ENCODE data around the gene SH3BP1.

SH3BP1 gene

GRCh38 chr22:37616201-37617083 lies 23.0 kb upstream of the SH3BP1 start:
- DNase-seq (ENCODE audit: low read depth) = no peak

GRCh38 chr22:37617431-37617830 lies 22.0 kb upstream of the SH3BP1 start:
- no peak for DNase-seq (ENCODE audit: low read depth)

DNA sequence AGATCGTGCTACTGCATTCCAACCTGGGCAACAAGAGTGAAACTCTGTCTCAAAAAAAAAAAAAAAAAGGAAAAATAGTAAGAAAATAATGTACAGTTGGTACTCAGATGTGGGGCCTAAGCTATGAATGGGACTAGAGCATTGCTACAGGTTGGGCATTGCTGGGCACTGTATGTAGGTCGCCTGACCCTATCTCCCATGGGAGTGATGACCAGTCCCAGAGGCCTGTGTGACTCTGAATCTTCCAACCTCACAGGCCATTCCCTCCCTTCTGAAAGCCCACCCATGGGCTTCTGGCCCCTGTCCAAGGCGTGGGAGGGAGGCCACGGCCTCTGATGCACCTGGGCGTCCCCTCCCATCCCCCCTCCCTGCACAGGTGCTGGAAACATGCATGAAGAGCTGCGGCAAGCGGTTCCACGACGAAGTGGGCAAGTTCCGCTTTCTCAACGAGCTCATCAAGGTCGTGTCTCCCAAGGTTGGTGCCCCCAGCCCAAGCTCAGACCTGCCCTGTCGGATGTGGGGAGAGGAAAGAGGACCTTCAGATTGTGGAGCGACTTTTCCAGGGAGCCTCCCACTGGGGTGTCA lies 21.3 kb upstream of the SH3BP1 start:
- DNase-seq (ENCODE audit: low read depth) = no peak

DNA sequence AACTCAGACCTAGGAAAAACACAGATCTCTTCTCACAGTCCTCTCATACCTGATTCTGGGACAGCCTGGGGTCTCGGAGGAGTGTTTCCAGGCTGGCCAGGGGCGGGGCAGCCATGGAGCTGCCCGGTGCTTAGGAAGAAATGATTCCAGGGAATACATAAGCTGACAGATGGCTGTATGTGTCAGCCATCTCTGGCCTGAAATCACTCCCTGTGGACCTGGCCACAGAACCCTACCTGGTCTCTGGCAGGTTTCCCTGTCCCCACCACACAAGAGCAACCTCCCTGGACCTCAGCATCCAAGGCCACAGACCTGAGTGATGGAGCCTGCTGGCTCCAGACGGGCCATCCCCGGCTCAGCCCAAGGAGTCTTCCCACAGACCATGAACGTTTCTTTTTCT lies 20.8 kb upstream of the SH3BP1 start:
- no peak for DNase-seq (ENCODE audit: low read depth)

- DNase-seq (ENCODE audit: low read depth) = no peak
These were observed 19.5 kb upstream of the SH3BP1 start for GRCh38 chr22:37619991-37620390.

GRCh38 chr22:37621352-37621860 lies 18.1 kb upstream of the SH3BP1 start:
- DNase-seq (ENCODE audit: low read depth) = no peak

- DNase-seq (ENCODE audit: low read depth) = no peak
These were observed 16.1 kb upstream of the SH3BP1 start for GRCh38 chr22:37623075-37624016.

GRCh38 chr22:37624017-37624365 lies 15.5 kb upstream of the SH3BP1 start:
- no peak for DNase-seq (ENCODE audit: low read depth)

GRCh38 chr22:37624876-37625275 lies 14.6 kb upstream of the SH3BP1 start:
- DNase-seq (ENCODE audit: low read depth) = no peak

DNA sequence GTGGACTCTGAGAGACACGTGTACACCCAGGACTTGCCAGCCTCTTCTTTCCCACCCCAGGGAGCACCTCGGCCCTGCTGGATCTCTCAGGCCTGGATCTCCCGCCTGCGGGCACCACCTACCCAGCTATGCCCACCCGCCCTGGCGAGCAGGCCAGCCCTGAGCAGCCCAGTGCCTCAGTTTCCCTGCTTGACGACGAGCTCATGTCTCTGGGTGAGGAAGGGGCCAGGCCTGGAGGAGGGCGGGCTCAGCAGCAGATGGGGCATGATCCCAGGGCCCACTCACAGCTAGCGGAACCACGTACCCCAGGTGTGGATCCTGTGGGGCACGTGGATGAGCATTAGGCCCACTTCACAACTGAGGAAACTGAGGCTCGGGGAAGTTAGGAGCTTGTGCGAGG lies 13.7 kb upstream of the SH3BP1 start:
- no peak for DNase-seq (ENCODE audit: low read depth)

GRCh38 chr22:37626144-37626543 lies 13.3 kb upstream of the SH3BP1 start:
- DNase-seq (ENCODE audit: low read depth) = no peak

GRCh38 chr22:37626556-37627075 lies 12.9 kb upstream of the SH3BP1 start:
- no peak for DNase-seq (ENCODE audit: low read depth)

- no peak for DNase-seq (ENCODE audit: low read depth)
These were observed 12.3 kb upstream of the SH3BP1 start for GRCh38 chr22:37627121-37627520.

GRCh38 chr22:37627545-37627944 lies 11.9 kb upstream of the SH3BP1 start:
- no peak for DNase-seq (ENCODE audit: low read depth)

- no peak for DNase-seq (ENCODE audit: low read depth)
These were observed 10.6 kb upstream of the SH3BP1 start for GRCh38 chr22:37628830-37629229.

DNA sequence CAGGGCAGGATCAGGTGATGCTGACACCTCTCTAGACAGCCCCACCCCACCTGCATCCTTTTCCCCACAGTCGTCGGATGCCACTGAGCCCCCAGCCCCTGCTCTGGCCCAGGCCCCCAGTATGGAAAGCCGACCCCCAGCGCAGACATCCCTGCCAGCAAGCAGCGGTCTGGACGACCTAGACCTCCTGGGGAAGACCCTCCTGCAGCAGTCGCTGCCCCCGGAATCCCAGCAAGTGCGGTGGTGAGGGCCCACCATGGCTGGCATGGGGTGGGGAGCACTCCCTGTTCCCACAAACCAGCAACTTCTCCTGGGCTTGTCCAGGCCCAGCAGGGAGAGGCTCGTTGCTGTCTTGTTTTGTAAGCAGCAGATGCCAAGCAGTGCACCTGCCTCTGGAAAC lies 9.5 kb upstream of the SH3BP1 start:
- DNase-seq (ENCODE audit: low read depth) = no peak

GRCh38 chr22:37630839-37631435 lies 8.5 kb upstream of the SH3BP1 start:
- no peak for DNase-seq (ENCODE audit: low read depth)

- DNase-seq (ENCODE audit: low read depth) = no peak
These were observed 7.9 kb upstream of the SH3BP1 start for GRCh38 chr22:37631448-37632173.

DNA sequence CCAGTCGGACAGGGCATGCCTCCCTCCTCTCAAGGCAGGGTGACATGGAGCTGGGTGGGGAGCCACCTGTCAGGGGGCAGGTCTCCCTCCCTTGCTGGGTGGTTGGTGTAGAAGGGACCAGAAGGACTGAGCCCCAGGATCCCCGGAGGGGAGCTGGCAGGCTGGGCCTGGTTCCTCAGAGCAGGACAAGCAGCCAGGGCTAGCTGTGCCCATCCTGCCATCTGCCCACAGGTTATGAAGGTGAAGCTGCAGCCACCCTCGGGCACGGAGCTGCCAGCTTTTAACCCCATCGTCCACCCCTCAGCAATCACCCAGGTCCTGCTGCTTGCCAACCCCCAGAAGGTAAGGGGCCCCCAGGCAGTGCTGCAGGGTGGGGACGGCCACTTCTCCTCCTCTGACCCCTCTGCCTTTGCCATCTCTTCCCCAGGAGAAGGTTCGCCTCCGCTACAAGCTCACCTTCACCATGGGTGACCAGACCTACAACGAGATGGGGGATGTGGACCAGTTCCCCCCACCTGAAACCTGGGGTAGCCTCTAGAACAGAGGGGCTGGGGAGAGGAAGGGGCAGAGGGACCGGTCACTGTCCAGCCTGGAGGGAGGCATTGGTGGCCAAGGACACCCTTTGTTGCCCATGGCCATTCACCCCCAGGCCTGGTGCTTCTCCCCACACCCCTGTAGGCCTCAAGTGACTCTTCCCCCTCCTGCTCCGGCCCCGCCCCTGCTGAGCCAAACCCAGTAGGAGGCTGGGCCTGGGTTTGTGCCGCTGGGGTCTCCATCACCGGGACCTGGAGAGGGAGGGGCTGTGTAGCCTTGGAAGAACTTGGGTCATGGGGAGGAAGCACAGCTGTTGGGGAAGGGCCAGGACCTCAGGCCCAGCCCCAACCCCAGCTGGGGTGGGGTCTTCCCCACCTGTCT lies 7.0 kb upstream of the SH3BP1 start:
- DNase-seq (ENCODE audit: low read depth) = no peak

GRCh38 chr22:37633089-37633624 lies 6.3 kb upstream of the SH3BP1 start:
- no peak for DNase-seq (ENCODE audit: low read depth)

Data from stromal cell of bone marrow (primary cell).